EL (cell line): ENCODE measurements around the gene TBC1D22A.
"Not testable (repeated sequence)": the region's sequence is repeated elsewhere in the genome, so short reads cannot be mapped to it uniquely, and the experiment has no call there.

Experiments used
- DNase-seq: peaks from one replicate; pipeline ENCODE4 v3.0.0-alpha.2; 2016

TBC1D22A gene

GRCh38 chr22:46978668-46979067 is 216.2 kb downstream of the TBC1D22A start:
- DNase-seq: not testable (repeated sequence)

DNA sequence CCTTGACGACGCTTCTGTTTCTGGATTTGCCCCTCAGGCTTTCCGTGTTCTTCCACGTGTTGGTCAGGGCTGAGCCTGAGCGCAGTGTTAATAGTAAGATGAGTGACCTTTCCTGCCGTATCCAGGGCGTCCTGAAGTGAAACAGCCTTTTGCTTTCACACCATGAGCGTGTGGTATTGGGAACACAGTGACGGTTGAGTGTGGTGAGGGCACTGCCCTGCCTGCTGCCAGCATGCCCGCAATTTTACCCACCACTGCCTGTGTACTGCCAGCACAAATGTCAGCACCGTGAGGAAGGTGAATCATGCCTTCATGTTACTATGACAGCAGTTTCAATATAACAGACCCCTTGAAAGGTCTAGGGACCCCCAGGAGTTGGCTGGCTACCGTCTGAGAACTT is 217.1 kb downstream of the TBC1D22A start:
- no peak for DNase-seq

DNA sequence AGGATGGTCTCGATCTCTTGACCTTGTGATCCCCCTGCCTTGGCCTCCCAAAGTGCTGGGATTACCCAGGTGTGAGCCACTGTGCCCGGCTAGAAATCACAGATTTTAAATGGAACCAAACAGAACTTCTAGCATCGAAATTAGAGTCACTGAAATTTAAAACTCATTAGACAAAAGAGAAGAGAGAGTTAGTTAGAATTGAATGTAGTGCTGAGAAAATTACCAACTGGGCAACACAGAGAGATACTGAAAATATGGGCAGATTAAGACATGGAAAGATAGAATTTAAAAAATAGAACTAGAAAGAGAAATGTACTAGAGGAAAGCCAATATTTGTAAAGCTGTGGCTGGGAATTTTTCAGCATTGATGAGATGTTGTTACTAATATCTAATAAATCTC is 217.9 kb downstream of the TBC1D22A start:
- no peak for DNase-seq

- DNase-seq: no peak
These were observed 220.2 kb downstream of the TBC1D22A start for GRCh38 chr22:46982635-46983034.

- DNase-seq: no peak
These were observed 220.6 kb downstream of the TBC1D22A start for GRCh38 chr22:46983046-46983445.

- peak; percentile 82 for DNase-seq
These were observed 222.5 kb downstream of the TBC1D22A start for GRCh38 chr22:46984751-46985506.

DNA sequence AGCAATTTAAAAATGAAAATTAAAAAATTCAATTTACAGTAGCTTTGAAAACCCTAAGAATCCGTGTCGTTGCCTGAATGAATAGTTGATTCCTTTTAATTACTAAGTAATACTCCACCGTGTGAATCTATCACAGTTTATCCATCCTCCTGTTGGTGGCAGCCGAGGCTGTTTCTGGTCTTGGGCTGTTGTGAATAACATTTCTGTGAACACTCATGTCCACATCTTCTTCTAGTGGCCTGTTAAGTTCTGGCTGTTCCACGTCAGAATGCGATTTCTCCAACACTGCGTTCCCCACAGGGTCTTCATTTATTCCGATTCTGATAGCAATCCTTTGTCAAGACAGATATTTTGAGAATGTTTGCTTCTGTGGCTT is 223.0 kb downstream of the TBC1D22A start:
- DNase-seq: no peak

GRCh38 chr22:46986788-46987187 is 224.3 kb downstream of the TBC1D22A start:
- no peak for DNase-seq

GRCh38 chr22:46990937-46991550 is 228.6 kb downstream of the TBC1D22A start:
- DNase-seq: no peak

GRCh38 chr22:46991666-46992065 is 229.2 kb downstream of the TBC1D22A start:
- DNase-seq: no peak

- no peak for DNase-seq
These were observed 229.8 kb downstream of the TBC1D22A start for GRCh38 chr22:46992121-46992731.

DNA sequence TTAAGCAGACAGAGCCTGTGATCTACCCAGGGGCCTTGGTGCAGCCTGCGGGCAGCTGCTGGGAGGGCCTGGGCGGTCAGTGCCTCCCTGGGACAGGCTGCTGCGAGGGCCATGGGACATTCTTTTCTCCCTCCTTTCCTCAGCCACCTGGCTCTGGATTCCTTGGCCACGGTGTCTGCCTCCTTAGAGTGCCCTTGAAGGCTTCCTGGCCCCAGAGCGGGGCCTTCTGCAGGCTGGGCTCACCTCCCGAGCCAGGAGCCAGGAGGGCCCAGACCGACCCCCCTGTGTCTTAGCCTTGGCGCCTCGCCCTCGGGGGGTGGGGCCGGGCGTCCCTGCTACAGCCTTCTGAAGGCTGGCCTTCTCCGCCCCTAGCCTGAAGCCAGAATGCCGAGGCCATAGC is 231.2 kb downstream of the TBC1D22A start:
- no peak for DNase-seq

DNA sequence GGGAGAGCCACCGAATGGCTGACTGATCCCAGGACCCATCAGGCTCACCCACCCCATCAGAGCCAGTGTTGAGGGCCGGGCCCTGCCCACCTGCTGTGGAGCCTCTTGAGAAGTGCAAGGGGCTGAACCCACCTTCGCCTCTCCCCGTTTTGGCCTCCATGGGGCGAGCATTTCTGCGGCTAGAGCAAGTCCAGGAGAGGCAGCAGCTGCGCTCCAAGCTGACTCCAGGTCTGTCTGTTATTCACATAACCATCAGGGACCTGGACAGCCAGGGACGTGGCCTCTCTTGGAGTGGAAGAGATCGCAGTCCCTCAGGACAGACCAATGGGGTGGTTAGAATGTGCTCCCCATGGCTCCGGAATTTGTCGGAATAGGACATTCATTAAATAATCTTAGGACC is 231.8 kb downstream of the TBC1D22A start:
- no peak for DNase-seq

DNA sequence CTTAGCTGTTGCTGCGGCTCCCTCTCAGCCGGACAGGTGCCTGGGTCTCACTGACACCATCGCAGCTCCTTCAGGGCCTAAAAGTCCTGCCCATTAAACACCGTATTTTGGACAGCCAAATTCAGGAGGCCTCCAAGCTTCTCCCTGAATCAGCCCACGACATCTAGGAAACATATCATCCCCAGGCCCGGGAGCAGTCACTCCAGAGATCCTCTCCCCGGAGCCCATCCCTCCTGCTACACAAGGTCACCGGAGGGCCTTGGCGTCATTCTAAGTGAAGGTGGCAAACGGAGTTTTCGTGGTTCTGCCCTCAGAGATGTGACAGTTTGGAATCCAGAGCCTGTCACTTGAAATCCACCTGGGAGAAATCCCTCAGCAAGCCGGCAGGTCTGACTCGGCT is 232.5 kb downstream of the TBC1D22A start:
- no peak for DNase-seq

DNA sequence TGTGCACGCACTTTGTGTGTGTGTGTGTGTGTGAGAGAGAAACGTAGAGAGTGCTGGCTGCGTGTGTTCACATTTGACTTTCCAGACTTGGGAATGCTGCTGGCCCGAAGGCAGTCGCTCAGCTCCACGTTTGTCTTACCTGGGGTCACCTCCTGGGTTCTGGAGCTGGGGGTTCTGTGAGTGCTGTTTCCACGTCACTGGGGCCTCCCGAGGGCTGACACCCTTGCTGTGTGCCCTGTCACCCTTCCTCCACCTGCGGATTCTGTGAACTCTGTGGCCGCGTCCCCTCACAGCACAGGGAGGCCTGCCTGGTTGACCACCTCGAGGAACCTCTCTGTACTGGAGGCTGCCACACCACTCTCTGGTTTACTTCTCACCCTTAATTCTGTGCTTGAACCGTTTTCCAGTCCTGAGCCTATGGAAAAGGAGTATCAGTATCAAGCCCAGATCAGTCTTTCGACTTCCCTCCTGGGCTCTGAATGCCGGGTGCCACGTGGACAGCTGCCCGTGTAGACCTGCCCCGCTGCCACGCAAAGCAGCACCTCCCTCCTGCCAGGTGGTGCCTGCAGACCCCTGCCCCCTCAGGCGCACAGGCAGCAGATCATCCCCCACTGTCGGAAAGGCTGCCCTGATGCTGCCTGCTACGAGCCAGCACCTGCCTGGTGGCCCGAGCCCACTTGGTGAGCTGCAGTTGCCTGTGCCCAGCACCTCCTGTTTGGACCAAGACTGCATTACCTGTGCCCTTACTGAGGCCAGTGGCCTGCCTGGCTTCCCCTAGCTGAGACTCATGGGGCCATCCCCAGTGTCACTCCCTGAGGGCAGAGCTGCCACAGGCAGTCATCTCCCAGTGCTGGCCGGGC is 233.3 kb downstream of the TBC1D22A start:
- no peak for DNase-seq

- DNase-seq: no peak
These were observed 234.3 kb downstream of the TBC1D22A start for GRCh38 chr22:46996595-46997310.

- DNase-seq: no peak
These were observed 235.0 kb downstream of the TBC1D22A start for GRCh38 chr22:46997311-46997970.

DNA sequence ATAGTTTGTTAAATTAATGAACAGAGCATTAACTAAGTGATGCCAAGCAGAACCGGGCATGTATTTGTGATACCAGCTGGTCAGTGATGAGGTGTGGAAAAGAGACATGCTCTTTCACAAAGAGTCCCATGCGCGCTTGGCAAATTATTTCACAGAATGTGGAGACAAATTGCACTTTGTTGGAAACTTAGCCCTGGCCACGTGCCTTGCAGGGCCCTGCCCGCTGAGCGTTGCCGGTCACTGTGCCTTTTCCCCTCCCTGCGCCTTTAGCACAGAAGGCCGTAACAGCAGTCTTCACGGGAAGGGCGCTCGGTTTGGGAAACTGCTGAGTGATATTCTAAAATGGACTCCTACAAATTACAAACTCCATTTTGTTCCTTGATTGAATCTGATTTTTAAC is 235.9 kb downstream of the TBC1D22A start:
- no peak for DNase-seq

DNA sequence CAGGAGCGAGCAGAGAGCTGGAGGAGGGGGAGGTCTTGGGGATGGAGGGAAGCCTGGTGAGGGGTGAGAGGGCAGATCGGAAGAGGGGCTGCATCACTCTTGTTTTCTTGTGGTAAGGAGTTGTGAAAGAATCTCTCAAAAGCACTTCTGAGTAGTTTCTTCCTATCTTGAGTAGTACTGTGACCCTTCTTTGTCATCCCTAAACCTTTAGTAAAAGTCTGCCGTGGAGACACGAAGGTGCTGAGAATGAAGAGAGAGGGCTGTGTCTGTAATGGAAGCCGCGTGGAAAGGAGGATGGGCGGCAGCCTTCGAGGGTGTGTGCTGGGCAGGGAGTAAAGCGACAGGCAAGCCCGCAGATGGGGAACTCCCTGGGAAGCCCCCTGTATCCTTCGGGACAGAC is 237.8 kb downstream of the TBC1D22A start:
- no peak for DNase-seq

GRCh38 chr22:47000888-47001287 is 238.4 kb downstream of the TBC1D22A start:
- DNase-seq: no peak

DNA sequence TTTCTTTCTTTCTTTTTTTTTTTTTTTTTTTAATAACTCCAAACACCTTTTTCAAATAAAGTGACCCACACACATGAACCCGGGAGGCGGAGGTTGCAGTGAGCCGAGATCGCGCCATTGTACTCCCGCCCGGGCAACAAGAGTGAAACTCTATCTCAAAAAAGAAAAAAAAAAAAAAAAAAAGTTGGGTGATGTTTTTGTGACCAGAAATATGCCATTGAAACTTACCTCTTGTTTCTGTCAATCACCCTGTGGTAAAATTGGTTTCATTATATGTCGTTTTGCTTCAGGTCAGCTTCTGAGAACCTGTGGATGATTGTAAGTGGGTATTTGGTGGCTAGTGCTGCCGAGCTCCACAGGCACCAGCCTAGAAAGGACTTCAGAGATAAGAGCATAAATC is 238.8 kb downstream of the TBC1D22A start:
- DNase-seq: no peak

- DNase-seq: no peak
These were observed 240.2 kb downstream of the TBC1D22A start for GRCh38 chr22:47002692-47003091.
